Ascending aorta (tissue), 2 donors: Measurements from ENCODE around the gene EDNRA. TPM values are rescaled to one million over a fixed set of nuclear protein-coding genes. Genes with fewer than 3 reads are reported as not detected.
A peak's percentile ranks its signal among the peaks of the same experiment; 100 is the strongest.
"Not testable (repeated sequence)": the region's sequence is repeated elsewhere in the genome, so short reads cannot be mapped to it uniquely, and the experiment has no call there.

Source experiments
- DNase-seq, 2 donors: peaks; one replicate each; pipeline ENCODE4 v3.0.0-alpha.2; 2019; ENCODE audit warnings: low spot score in 2 of 2
- H3K27ac ChIP-seq, 2 donors: fragments of 200-600 bp; sonication (generic); one replicate each; pipeline ENCODE4 v1.5.1; 2016 to 2017; ENCODE audit warnings: mild to moderate bottlenecking in 1 of 2
- H3K27me3 ChIP-seq: fragments of 200-600 bp; sonication (generic); one replicate; pipeline ENCODE4 v1.5.1; 2017
- H3K36me3 ChIP-seq, 2 donors: fragments of 200-600 bp; sonication (generic); one replicate each; pipeline ENCODE4 v1.5.1; 2016
- H3K4me1 ChIP-seq, 2 donors: fragments of 200-600 bp; sonication (generic); one replicate each; pipeline ENCODE4 v1.5.1; 2016 to 2017; ENCODE audit warnings: mild to moderate bottlenecking in 1 of 2
- H3K4me3 ChIP-seq, 2 donors: fragments of 200-600 bp; sonication (generic); one replicate each; pipeline ENCODE4 v1.5.1; 2016 to 2017; ENCODE audit warnings: mild to moderate bottlenecking in 1 of 2
- H3K9me3 ChIP-seq, 2 donors: fragments of 200-600 bp; sonication (generic); one replicate each; pipeline ENCODE4 v1.5.1; 2016
- intact Hi-C: fragments of 100-400 bp; cut with DNase I; formaldehyde crosslinking; loops from one replicate; pipeline ENCODE4 v1.15.1; 2023
- total RNA-seq: library from RNA; depleted of rRNA; stranded (reverse); fragments of >200 nt; gene quantifications from one replicate; pipeline ENCODE4 v1.1.0, GENCODE V29; 2016
- TF ChIP-seq, protein P1 (sequence below), 3 experiments: fragments of 200-600 bp in 2 of 3; fragments of 450-650 bp in 1 of 3; sonication (generic) in 2 of 3; IDR thresholded peaks; one replicate each; pipeline ENCODE4 v1.5.1; 2016 to 2019; ENCODE audit warnings: antibody characterized with exemption in 3 of 3, mild to moderate bottlenecking in 1 of 3, moderate library complexity in 1 of 3

The EDNRA gene
- total RNA-seq = 31.4 TPM

DNA sequence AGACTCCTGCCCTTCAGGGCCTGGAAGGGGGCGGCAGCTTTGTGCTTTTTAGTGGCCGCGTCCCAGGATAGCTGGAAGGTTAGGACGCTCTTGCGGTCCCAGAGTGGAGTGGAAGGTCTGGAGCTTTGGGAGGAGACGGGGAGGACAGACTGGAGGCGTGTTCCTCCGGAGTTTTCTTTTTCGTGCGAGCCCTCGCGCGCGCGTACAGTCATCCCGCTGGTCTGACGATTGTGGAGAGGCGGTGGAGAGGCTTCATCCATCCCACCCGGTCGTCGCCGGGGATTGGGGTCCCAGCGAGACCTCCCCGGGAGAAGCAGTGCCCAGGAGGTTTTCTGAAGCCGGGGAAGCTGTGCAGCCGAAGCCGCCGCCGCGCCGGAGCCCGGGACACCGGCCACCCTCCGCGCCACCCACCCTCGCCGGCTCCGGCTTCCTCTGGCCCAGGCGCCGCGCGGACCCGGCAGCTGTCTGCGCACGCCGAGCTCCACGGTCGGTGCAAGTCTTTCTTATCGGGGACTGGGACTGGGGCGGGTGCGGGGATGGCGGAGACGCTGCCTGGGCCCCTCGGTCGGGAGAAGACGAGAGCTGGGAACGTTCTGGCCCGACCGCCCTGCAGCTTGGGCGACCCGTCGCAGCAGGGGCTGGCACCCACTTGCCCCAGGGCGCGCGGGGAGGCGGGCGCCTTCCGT is at the start of gene EDNRA:
EDNRA (plus strand) TSS at position 207 of the 686 bp plus-strand sequence. CDS start 4,585 bp downstream, outside the sequence.
- intact Hi-C loops = loop anchor here (2.0 to 10.0 kb wide), 2 partner anchors 62 to 376 kb away; no protein-coding TSS in a partner anchor
- Histone ChIP-seq H3K27ac (peak within 1 kb of the TSS; percentile 92 to 96), H3K27me3 (no peaks in the 10 kb centered on the region), H3K4me3 (peak within 1 kb of the TSS; percentile 60 to 85), H3K9me3 (no peaks in the 10 kb centered on the region), H3K4me1 (peaks cover 6 to 18% of the 10 kb centered on the region in 2 donors), H3K36me3 (no peaks in the 10 kb centered on the region)
- DNase-seq = peak in 1 of 2 donors; percentile 69
- TF ChIP-seq, protein P1, sequence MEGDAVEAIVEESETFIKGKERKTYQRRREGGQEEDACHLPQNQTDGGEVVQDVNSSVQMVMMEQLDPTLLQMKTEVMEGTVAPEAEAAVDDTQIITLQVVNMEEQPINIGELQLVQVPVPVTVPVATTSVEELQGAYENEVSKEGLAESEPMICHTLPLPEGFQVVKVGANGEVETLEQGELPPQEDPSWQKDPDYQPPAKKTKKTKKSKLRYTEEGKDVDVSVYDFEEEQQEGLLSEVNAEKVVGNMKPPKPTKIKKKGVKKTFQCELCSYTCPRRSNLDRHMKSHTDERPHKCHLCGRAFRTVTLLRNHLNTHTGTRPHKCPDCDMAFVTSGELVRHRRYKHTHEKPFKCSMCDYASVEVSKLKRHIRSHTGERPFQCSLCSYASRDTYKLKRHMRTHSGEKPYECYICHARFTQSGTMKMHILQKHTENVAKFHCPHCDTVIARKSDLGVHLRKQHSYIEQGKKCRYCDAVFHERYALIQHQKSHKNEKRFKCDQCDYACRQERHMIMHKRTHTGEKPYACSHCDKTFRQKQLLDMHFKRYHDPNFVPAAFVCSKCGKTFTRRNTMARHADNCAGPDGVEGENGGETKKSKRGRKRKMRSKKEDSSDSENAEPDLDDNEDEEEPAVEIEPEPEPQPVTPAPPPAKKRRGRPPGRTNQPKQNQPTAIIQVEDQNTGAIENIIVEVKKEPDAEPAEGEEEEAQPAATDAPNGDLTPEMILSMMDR (IDR thresholded peaks at IDR 0.05) = no peak

DNA sequence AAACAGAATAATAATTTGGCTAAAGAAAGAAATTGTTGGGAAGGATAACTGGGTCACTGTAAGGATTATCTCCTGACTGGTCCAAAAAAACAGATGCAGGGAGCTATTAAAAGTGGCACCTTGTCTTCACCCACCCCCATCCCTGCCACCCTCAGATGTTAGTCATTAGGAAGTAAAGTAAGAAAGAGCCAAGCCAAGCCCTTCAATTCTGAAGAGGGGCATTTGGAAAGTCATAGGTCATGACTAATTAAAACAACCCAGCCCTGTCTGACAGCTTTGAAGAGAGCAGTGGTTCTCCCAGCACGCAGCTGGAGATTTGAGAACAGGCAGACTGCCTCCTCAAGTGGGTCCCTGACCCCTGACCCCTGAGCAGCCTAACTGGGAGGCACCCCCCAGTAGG is 46.5 kb upstream of the EDNRA start:
- intact Hi-C loops, DNase-seq, H3K4me3 ChIP-seq, H3K27ac ChIP-seq, H3K4me1 ChIP-seq, H3K36me3 ChIP-seq, H3K9me3 ChIP-seq, H3K27me3 ChIP-seq: not testable (repeated sequence)

DNA sequence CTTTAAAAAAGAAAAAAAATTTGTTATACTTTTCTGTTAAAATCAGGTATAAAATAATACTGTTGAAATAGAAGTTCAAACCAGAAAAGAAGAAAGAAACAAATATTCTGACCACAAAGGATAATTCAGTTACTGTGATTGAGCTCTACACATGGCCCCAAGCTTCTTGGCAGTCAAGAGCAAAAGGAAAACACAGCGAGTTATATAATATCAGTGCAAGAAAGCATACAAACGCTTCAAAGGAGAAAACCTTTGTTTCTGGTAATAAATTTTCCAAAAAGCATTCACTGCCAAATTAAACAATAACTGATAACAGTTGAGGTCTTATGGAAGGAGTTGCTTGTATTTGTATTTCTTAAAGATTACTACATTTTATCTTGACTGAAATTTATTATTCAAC is 40.5 kb upstream of the EDNRA start:
- TF ChIP-seq, protein P1 (IDR thresholded peaks at IDR 0.05) = no peak
- Histone ChIP-seq H3K36me3 (no peaks in the 10 kb centered on the region), H3K4me1 (no peaks in the 10 kb centered on the region), H3K27me3 (no peaks in the 10 kb centered on the region), H3K27ac (no peak overlapping the region), H3K9me3 (no peaks in the 10 kb centered on the region), H3K4me3 (no peak overlapping the region)
- intact Hi-C loops = no loop called here
- DNase-seq = no peak

DNA sequence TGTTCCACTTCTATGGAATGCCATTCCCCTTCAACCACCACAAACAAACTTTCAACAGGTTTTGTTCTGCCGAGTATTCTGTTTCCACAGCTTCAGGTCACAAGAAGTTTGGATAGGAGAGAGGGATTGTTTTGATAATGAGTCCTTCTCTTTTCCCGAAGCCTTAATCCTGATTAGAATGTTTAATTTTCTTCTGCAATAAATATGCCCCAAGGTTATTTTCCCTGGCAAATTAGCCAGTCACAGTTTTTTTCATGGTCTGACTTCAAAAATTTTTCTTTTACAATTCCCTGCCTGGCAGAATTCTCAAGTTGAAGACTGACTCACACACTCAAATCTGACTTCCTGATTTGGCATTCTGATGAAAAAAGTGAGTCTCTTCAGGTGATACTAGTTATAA is 33.1 kb upstream of the EDNRA start:
- H3K4me1 ChIP-seq = peaks cover 0 to 2% of the 10 kb centered on the region in 2 donors
- intact Hi-C loops = no loop called here
- no peaks in the 10 kb centered on the region for H3K9me3 ChIP-seq
- no peaks in the 10 kb centered on the region for H3K27me3 ChIP-seq
- no peak for DNase-seq
- no peaks in the 10 kb centered on the region for H3K36me3 ChIP-seq
- TF ChIP-seq, protein P1 (IDR thresholded peaks at IDR 0.05) = no peak
- H3K27ac ChIP-seq = peak overlapping the region; percentile 40 to 47
- no peak overlapping the region for H3K4me3 ChIP-seq

DNA sequence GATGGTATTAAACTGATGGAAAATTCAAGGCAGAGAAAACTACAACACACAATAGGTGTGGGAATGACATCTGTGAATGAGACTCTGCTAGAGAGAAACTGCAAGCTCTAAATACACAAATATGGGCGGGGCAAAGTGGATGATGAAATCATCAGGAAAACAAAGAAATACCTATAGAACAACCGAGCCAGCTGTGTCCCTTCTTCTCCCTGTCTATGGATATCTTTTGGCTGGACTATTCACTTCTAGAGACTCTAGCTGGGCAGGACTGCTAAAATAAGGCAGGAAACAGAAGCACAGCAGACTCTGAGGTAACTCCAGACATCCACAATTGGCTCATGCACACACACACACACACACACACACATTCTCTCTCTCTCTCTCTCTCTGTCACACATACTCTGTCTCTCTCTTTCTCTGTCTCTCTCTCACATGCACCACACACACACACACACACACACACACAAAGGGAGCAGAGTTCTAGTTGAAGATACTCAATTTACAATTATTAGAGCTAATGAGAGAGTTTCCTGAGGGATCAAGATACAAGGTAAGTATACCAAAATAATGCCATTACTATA is 27.2 kb upstream of the EDNRA start:
- H3K27me3 ChIP-seq = no peaks in the 10 kb centered on the region
- H3K36me3 ChIP-seq = no peaks in the 10 kb centered on the region
- H3K9me3 ChIP-seq = no peaks in the 10 kb centered on the region
- no peaks in the 10 kb centered on the region for H3K4me1 ChIP-seq
- TF ChIP-seq, protein P1 (IDR thresholded peaks at IDR 0.05) = no peak
- H3K27ac ChIP-seq = no peak overlapping the region
- DNase-seq = no peak
- no peak overlapping the region for H3K4me3 ChIP-seq
- intact Hi-C loops = no loop called here

DNA sequence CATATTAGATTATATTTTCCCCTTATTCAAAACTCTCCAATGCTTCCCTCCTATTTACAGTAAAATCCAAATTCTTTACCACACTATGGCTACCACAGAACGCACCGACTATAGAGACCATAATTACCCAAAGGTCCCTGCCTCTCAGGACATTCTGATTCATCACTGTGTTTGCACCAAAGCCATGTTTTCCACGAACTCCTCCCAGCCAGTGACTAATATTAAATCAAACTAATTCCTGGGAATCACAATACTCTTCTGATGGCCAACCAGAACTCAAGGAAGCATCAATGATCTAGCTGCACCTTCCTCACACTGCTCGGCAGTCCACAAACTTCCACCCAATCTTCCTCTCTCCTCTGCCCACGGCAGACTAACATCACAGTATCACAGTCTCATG is 24.2 kb upstream of the EDNRA start:
- no peaks in the 10 kb centered on the region for H3K27me3 ChIP-seq
- H3K9me3 ChIP-seq = no peaks in the 10 kb centered on the region
- TF ChIP-seq, protein P1 (IDR thresholded peaks at IDR 0.05) = no peak
- no peaks in the 10 kb centered on the region for H3K36me3 ChIP-seq
- DNase-seq = no peak
- no peaks in the 10 kb centered on the region for H3K4me1 ChIP-seq
- H3K4me3 ChIP-seq = no peak overlapping the region
- H3K27ac ChIP-seq = no peak overlapping the region
- intact Hi-C loops = no loop called here
